Endothelial cell of umbilical vein (primary cell): ENCODE results near the gene RAD54L. TPM values are rescaled to one million over a fixed set of nuclear protein-coding genes. Genes with fewer than 3 reads are reported as not detected.

Experiments used
- BruUV-seq: library from RNA; stranded (reverse); fragments of 400-500 nt; replicated peaks from 2 replicates; lab custom pipeline; 2021; lab: Mats Ljungman, UMichigan
- CTCF ChIA-PET: fragments of 300-600, 350-600 bp; sonication (Branson Sonifier 250); formaldehyde crosslinking; loops from one replicate; lab custom pipeline; 2021; ENCODE audit warnings: antibody characterized with exemption, inconsistent platforms; lab: Charles Lee
- POLR2A ChIA-PET: fragments of 300-600, 350-600 bp; sonication (Branson Sonifier 250); formaldehyde crosslinking; loops from one replicate; lab custom pipeline; 2021; ENCODE audit warnings: antibody characterized with exemption, inconsistent platforms; lab: Charles Lee
- DNase-seq: peaks from one replicate; pipeline ENCODE4 v3.0.0-alpha.2; 2011; ENCODE audit warnings: low read depth, low spot score
- FAIRE-seq: peaks from 2 replicates; lab custom pipeline; 2011; peaks lifted over from hg19 to GRCh38; lab: Jason Lieb, UNC
- H2AFZ ChIP-seq: 2 replicates; pipeline ENCODE4 v1.6.0; 2012; ENCODE audit warnings: low read depth, low read length, control low read depth, inconsistent platforms
- H3K27ac ChIP-seq: 2 replicates; pipeline ENCODE4 v1.5.1; 2011; ENCODE audit warnings: low read depth, mild to moderate bottlenecking, control low read depth, low read length, moderate library complexity; ENCODE audit not compliant: insufficient read depth
- H3K27me3 ChIP-seq, 2 experiments: 2 replicates each; pipeline versions ENCODE4 v1.6.0 to v1.6.1; 2011; ENCODE audit warnings: low read length in 2 of 2, mixed read lengths in 1 of 2; ENCODE audit not compliant: control insufficient read depth in 2 of 2, insufficient read depth in 2 of 2
- H3K36me3 ChIP-seq, 2 experiments: 2 replicates in 1 of 2; 3 replicates in 1 of 2; pipeline ENCODE4 v1.5.1; 2011; ENCODE audit warnings: low read length in 2 of 2, mild to moderate bottlenecking in 1 of 2, moderate library complexity in 1 of 2; ENCODE audit not compliant: control insufficient read depth in 2 of 2, insufficient read depth in 2 of 2; ENCODE audit errors: extremely low read depth in 1 of 2
- H3K4me1 ChIP-seq: 3 replicates; pipeline ENCODE4 v1.5.1; 2011; ENCODE audit warnings: mild to moderate bottlenecking, low read length; ENCODE audit not compliant: control insufficient read depth, insufficient read depth; ENCODE audit errors: extremely low read depth
- H3K4me2 ChIP-seq: 2 replicates; pipeline ENCODE4 v1.6.1; 2011; ENCODE audit warnings: low read length, control low read depth, mixed read lengths; ENCODE audit not compliant: insufficient read depth
- H3K4me3 ChIP-seq, 3 experiments: fragments of 200-600 bp in 1 of 3; sonication (generic), shearing (Covaris generic) in 1 of 3; replicated peaks in 1 of 3; 2 replicates each; pipeline ENCODE4 v1.5.1; 2011 to 2016; ENCODE audit warnings: control low read depth in 3 of 3, low read length in 3 of 3, mild to moderate bottlenecking in 2 of 3, inconsistent platforms in 1 of 3, low read depth in 1 of 3, moderate library complexity in 1 of 3; ENCODE audit not compliant: insufficient read depth in 1 of 3
- H3K79me2 ChIP-seq: 2 replicates; pipeline ENCODE4 v1.6.0; 2012; ENCODE audit warnings: low read length, inconsistent platforms; ENCODE audit not compliant: control insufficient read depth, insufficient read depth
- H3K9ac ChIP-seq: replicated peaks from 2 replicates; pipeline ENCODE3; 2011; ENCODE audit warnings: low read length, control low read depth; ENCODE audit not compliant: insufficient read depth; ENCODE audit errors: extremely low read depth
- H3K9me1 ChIP-seq: replicated peaks from 3 replicates; pipeline ENCODE4 v1.6.0; 2011; ENCODE audit warnings: mild to moderate bottlenecking, low read length; ENCODE audit not compliant: control insufficient read depth, insufficient read depth; ENCODE audit errors: extremely low read depth
- H3K9me3 ChIP-seq: replicated peaks from 2 replicates; pipeline ENCODE4 v1.5.1; 2012; ENCODE audit warnings: low read length, inconsistent platforms; ENCODE audit not compliant: control insufficient read depth, insufficient read depth
- H4K20me1 ChIP-seq: replicated peaks from 2 replicates; pipeline ENCODE3; 2011; ENCODE audit warnings: mild to moderate bottlenecking, low read length; ENCODE audit not compliant: control insufficient read depth, insufficient read depth; ENCODE audit errors: extremely low read depth
- CTCF ChIP-seq, 2 donors: IDR thresholded peaks; 1 replicate in 1 of 2; 2 replicates in 1 of 2; pipeline ENCODE4 v1.5.1; 2011; ENCODE audit warnings: low read length in 2 of 2, mild to moderate bottlenecking in 2 of 2, moderate library complexity in 2 of 2, control low read depth in 1 of 2, inconsistent platforms in 1 of 2, low read depth in 1 of 2; ENCODE audit not compliant: insufficient read depth in 1 of 2; ENCODE audit errors: extremely low read depth in 1 of 2
- EZH2 ChIP-seq: IDR thresholded peaks from 2 replicates; pipeline ENCODE4 v1.6.1; 2012; ENCODE audit warnings: borderline replicate concordance, low read depth, mild to moderate bottlenecking, moderate library complexity, low read length, inconsistent platforms; ENCODE audit not compliant: severe bottlenecking
- FOS ChIP-seq: IDR thresholded peaks from 2 replicates; pipeline ENCODE4 v1.6.1; 2011; ENCODE audit warnings: mild to moderate bottlenecking, low read length, moderate library complexity, borderline replicate concordance; ENCODE audit not compliant: insufficient read depth
- GATA2 ChIP-seq: IDR thresholded peaks from 2 replicates; pipeline ENCODE4 v1.7.0; 2011; ENCODE audit warnings: low read depth, mild to moderate bottlenecking, moderate library complexity, mixed read lengths, low read length; ENCODE audit not compliant: insufficient read length, insufficient read depth
- JUN ChIP-seq: IDR thresholded peaks from 2 replicates; pipeline ENCODE4 v1.6.1; 2011; ENCODE audit warnings: borderline replicate concordance, low read depth; ENCODE audit not compliant: insufficient read length, insufficient read depth
- MAX ChIP-seq: IDR thresholded peaks from 2 replicates; pipeline ENCODE4 v1.6.1; 2011; ENCODE audit not compliant: insufficient read depth, insufficient read length
- MYC ChIP-seq: IDR thresholded peaks from one replicate; pipeline ENCODE4 v1.6.1; 2011; ENCODE audit warnings: mild to moderate bottlenecking, low read depth, low read length
- POLR2A ChIP-seq: IDR thresholded peaks from 2 replicates; pipeline ENCODE4 v1.6.1; 2012; ENCODE audit warnings: low read depth, mild to moderate bottlenecking, control low read depth, low read length
- POLR2AphosphoS5 ChIP-seq: IDR thresholded peaks from 2 replicates; pipeline ENCODE4 v1.6.1; 2012; ENCODE audit warnings: low read depth, mild to moderate bottlenecking, control low read depth, low read length, moderate library complexity; ENCODE audit not compliant: insufficient read depth
- dilution Hi-C: fragments of 300-500 bp; cut with MboI; formaldehyde crosslinking; loops from one replicate; pipeline ENCODE4 v1.15.0; 2019; ENCODE audit warnings: low sequenced_read_pairs; ENCODE audit not compliant: extremely low pct_ligation_motif_present
- intact Hi-C: fragments of 100-400 bp; cut with micrococcal nuclease; formaldehyde crosslinking; loops from one replicate; pipeline ENCODE4 v1.10.0; 2022
- polyA plus RNA-seq, 4 experiments: library from polyadenylated mRNA; depleted of rRNA in 3 of 4; stranded (reverse) in 3 of 4; unstranded in 1 of 4; fragments of >200 nt; gene quantifications; 2 replicates each; pipeline versions ENCODE4 v1.2.1 to v1.2.3, GENCODE V29; 2011 to 2012; ENCODE audit warnings: missing spikeins in 1 of 4
- total RNA-seq: library from RNA; stranded (reverse); gene quantifications from 2 replicates; pipeline ENCODE4 v1.2.3, GENCODE V29; 2021

Gene RAD54L
- total and polyA plus RNA-seq, 2 donors (not counting 3 experiments of a cell fraction or from before 2014, with no cell fraction given): 10.5 to 18.9 TPM

GRCh38 chr1:46262508-46262907 lies 14.9 kb downstream of the RAD54L start:
- H3K27me3 ChIP-seq: no peaks in the 10 kb centered on the region
- no peaks in the 10 kb centered on the region for H3K9me3 ChIP-seq
- DNase-seq (no peak), FAIRE-seq (no peak)
- no peak overlapping the region for H2AFZ ChIP-seq
- intact Hi-C loops: no loop called here
- dilution Hi-C loops: no loop called here
- H3K9ac ChIP-seq: no peak overlapping the region
- H3K27ac ChIP-seq: no peak overlapping the region
- TF ChIP-seq POLR2A: no peak
- no peak for TF ChIP-seq EZH2
- TF ChIP-seq MAX: no peak
- TF ChIP-seq GATA2: no peak
- no peak for TF ChIP-seq CTCF (IDR thresholded peaks at IDR 0.05; ENCODE audit: extremely low read depth in 1 of 2, insufficient read depth in 1 of 2, low read depth in 1 of 2, low read length in 2 of 2)
- TF ChIP-seq MYC: no peak
- no peak for TF ChIP-seq JUN
- TF ChIP-seq POLR2AphosphoS5: no peak
- TF ChIP-seq FOS: no peak
- no TSS peak for BruUV-seq
- no peaks in the 10 kb centered on the region for H4K20me1 ChIP-seq
- no peaks in the 10 kb centered on the region for H3K79me2 ChIP-seq
- POLR2A ChIA-PET: interaction anchor here (1.9 kb wide), 1 partner anchor 15 kb away, joined by 5 read pairs; the partner anchor contains the start of gene RAD54L
- peaks cover 1 to 14% of the 10 kb centered on the region in 2 experiments for H3K36me3 ChIP-seq
- H3K4me1 ChIP-seq: no peaks in the 10 kb centered on the region
- no peak overlapping the region for H3K4me3 ChIP-seq
- no peak overlapping the region for H3K4me2 ChIP-seq
- CTCF ChIA-PET: interaction anchor here (0.9 to 1.5 kb wide), 2 partner anchors 10 to 16 kb away, joined by 3 to 4 read pairs; no protein-coding TSS in a partner anchor
- no peaks in the 10 kb centered on the region for H3K9me1 ChIP-seq
